Measurements from ENCODE around the gene OR5K3. TPM values are rescaled to one million over a fixed set of nuclear protein-coding genes. Genes with fewer than 3 reads are reported as not detected.
"Not testable (repeated sequence)": the region's sequence is repeated elsewhere in the genome, so short reads cannot be mapped to it uniquely, and the experiment has no call there.

Gene OR5K3
- not detected for total RNA-seq
- long read RNA-seq, result 0 reads

- DNase-seq (no peak), ATAC-seq (no peak)
- intact Hi-C loops (cut with micrococcal nuclease), result no loop called here
These were observed at the start of gene OR5K3 for GRCh38 chr3:98390366-98390765. Gene OR5K3 (plus strand): TSS chr3:98390666. CDS start chr3:98390666, 0 bp downstream.

DNA sequence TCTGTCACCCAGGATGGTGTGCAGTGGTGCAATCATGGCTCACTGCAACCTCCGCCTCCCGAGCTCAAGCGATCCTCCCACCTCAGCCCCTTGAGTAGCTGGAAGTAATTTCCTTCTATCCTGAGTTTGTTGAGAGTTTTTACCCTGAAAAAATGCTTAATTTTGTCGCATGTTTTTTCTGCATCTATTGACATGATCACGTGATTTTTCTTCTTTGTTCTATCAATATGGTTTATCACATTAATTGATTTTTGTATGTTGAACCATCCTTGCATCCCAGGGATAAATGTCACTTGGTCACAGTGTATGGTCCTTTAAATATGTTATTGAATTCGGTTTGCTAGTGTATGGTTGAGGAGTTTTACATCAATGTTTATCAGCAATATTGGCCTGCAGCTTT is 48.7 kb upstream of the OR5K3 start:
- DNase-seq, result no peak
- intact Hi-C loops (cut with micrococcal nuclease), result no loop called here
- no peak for ATAC-seq

DNA sequence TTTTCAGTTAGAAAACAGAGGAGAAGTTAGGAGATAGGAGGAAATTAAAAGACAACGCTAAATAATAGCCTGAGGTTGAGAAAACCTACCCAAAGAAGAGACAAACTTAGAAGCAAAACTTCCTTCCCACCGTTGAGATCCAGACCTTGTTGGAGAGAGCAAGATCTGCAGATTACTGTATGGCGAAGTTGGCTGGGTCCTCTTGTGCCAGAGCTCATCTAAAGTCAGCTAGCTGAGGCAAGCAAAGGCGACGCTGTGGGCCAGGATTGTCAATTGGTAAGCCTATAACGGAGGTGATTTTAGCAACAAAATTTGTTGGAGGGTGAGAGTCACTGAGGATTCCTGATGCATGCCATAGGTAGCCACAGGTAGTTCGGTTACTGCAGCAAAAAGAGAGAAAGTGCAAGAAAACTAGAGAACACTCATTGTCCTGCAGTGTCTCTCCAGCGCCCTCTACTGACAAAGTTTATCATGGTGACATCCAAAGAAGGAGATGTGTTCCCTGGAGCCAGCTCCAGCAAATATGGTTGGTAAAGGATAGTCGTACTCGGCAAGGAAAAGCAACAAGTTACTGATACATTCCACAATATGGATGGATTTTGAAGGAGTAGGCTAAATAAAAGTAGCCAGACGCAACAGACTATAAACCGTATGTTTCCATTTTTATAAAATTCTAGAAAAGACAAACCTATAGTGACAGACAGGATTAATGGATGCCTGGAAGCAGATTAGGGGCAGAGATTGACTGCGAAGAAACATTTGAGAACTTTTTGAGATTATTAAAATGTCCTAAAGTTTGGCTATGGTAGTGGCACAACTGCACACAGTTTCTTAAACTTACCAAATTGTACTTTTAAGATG is 46.6 kb upstream of the OR5K3 start:
- ATAC-seq (no peak), DNase-seq (no peak)

DNA sequence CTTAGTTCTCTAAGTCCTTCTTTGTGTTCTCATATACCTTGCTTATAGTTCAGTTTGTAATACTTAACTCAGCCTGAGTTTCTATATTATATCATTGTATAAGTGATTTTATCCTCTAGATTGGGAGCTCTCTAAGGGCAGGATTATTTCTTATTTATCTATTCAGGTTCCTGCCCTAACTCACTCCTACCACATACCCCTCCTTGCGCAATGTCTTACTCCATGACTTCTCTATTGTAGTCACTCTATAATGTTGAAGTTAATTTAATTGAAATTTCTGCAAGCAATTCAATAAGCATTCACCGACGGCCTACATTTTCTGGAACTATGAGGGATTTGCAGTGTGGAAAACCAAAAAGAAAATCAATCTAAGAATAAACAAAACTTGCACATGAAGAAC is 40.4 kb upstream of the OR5K3 start:
- DNase-seq (no peak), ATAC-seq (no peak)
- intact Hi-C loops (cut with micrococcal nuclease), result no loop called here

More for the DNA sequence above, 46.6 kb upstream of the OR5K3 start:
- intact Hi-C loops (cut with micrococcal nuclease), result no loop called here

GRCh38 chr3:98353554-98353953 is 36.9 kb upstream of the OR5K3 start, which contains the start of gene OR5K4:
Gene OR5K4 (plus strand): TSS chr3:98353854. CDS start chr3:98353854, 0 bp downstream.
- no peak for DNase-seq
- no peak for ATAC-seq
- intact Hi-C loops (cut with micrococcal nuclease), result no loop called here

GRCh38 chr3:98359250-98359649 is 31.2 kb upstream of the OR5K3 start:
- intact Hi-C loops (cut with micrococcal nuclease), result no loop called here
- ATAC-seq (no peak), DNase-seq (no peak)

GRCh38 chr3:98359993-98360675 is 30.3 kb upstream of the OR5K3 start:
- ATAC-seq (no peak), DNase-seq (no peak)
- intact Hi-C loops (cut with micrococcal nuclease), result no loop called here

DNA sequence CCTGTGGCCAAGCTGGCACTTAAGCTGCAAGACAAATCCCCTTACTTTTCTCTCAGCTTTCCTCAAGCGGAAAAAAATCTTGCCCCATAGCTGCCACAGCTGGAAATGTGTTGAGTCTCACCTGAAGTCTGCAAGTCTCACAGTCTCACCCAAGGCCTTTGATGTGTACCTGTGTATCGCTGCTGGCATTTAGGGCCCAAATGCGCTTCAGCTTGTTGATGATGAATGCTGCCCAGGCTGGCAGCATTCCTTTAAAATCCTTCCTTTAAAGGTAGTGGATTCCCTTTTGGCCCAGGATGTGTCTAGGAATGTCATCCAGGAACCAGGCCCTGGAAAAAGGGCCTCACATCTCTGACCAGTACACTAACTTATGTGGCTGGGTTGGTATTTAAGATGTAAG is 29.8 kb upstream of the OR5K3 start:
- no peak for ATAC-seq
- intact Hi-C loops (cut with micrococcal nuclease), result no loop called here
- DNase-seq, result no peak

- no peak for ATAC-seq
- no peak for DNase-seq
- intact Hi-C loops (cut with micrococcal nuclease), result no loop called here
These were observed 29.2 kb upstream of the OR5K3 start for GRCh38 chr3:98361289-98361688.

DNA sequence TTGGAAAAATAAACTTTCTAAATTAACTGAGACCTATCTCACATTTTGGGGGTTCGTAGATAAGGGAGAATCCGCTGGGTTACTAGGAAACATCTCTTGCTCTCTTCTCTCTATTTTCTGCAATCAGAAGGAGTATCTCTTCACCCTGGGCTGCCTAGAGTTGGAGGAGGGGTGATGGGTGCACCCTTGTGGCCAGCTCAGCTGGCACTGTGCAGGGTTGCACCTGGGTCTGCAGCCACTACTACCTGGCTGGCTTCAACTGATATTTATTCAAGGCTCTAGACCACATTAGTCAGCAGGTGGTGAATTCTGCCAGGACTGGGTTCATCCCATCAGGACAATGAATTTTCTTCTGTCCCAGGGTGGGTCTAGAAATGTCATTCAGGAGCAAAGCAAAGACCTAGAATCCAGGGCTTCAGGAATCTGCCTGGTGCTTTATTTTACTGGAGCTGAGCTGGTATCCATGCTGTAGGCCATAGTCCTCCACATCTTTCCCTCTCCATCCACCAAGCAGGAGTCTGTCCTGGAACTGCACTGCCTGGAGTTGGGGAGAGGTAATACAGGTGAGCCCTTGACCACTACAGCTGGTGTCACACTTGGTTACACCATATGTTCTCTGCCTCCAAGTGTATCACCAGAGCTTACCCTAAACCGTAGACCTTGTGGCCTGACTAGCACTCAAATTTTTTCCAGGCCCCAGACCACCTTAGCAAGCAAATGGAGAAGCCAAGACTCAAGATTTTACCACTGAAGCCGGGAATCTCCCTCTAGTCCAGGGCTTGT is 22.8 kb upstream of the OR5K3 start:
- intact Hi-C loops (cut with micrococcal nuclease), result no loop called here
- ATAC-seq (no peak), DNase-seq (no peak)

GRCh38 chr3:98371186-98371585 is 19.3 kb upstream of the OR5K3 start:
- no peak for DNase-seq
- intact Hi-C loops (cut with micrococcal nuclease), result no loop called here
- ATAC-seq, result no peak

GRCh38 chr3:98371853-98372252 is 18.6 kb upstream of the OR5K3 start:
- no peak for ATAC-seq
- intact Hi-C loops (cut with micrococcal nuclease), result no loop called here
- DNase-seq, result no peak

DNA sequence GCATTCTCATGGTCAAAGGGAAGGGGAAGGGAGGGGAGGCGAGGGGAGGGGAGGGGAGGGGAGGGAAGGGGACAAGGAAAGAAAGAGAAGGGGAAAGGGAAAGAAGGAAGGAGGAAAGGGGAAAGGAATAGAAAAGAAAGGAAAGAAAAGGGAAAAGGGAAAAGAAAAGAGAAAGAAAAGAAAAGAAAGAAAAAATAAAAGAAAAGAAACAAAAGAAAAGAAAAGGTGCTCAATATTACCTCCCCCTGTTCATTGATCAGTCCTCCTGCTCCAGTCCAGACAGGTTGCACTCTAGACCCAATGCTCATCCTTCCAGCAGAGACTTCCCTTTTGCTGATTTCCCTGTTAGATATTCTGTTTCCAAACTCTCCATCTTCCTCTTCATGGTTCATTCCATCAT is 18.0 kb upstream of the OR5K3 start:
- ATAC-seq, result no peak
- intact Hi-C loops (cut with micrococcal nuclease), result no loop called here

GRCh38 chr3:98376631-98377030 is 13.8 kb upstream of the OR5K3 start:
- intact Hi-C loops (cut with micrococcal nuclease), result no loop called here
- ATAC-seq (no peak), DNase-seq (no peak)

More for the DNA sequence above, 18.0 kb upstream of the OR5K3 start:
- DNase-seq, result no peak

GRCh38 chr3:98388147-98388546 is 2.3 kb upstream of the OR5K3 start:
- intact Hi-C loops (cut with micrococcal nuclease), result no loop called here
- ATAC-seq, result no peak

DNA sequence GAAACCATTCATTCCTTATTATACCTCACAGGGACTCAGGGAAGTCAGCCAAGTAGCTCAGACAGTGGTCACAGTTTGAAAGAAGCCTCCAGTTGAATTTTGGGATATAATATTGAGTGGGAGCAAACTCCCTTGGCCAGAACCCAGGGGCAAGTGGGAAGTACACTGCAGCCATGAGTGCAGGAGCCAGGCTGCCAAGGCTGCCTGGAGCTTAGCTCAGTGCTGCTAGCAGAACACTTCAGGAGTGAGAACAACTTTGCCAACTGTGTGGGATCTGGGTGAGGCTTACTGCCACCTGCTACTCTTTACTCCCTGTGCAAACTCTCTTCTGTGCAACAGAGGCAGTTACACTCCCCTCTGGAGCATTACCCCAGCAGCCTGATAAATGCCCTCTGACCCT is 4.6 kb downstream of the OR5K3 start:
- intact Hi-C loops (cut with micrococcal nuclease), result no loop called here
- DNase-seq, result no peak
- ATAC-seq, result no peak

More at GRCh38 chr3:98388147-98388546, 2.3 kb upstream of the OR5K3 start:
- DNase-seq, result no peak

- ATAC-seq; DNase-seq; intact Hi-C loops (cut with micrococcal nuclease): not testable (repeated sequence)
These were observed 6.0 kb downstream of the OR5K3 start for GRCh38 chr3:98396482-98396881.

DNA sequence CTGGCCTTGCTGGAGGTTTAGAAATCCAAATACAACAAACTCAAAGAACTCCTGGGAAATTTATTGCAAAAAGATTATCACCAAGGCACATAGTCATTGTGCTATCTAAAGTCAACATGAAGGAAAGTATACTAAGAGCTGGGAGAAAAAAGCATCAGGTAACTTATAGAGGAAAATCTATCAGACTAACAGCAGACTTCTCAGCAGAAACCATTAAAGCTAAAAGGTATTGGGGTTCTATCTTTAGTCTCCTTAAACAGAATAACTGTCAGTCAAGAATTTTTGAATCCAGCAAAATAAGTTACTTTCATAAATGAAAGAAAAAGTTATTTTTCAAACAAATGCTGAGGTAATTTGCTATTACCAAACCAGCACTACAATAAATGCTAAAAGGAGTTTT is 8.0 kb downstream of the OR5K3 start:
- intact Hi-C loops (cut with micrococcal nuclease), result no loop called here
- ATAC-seq (no peak), DNase-seq (no peak)

DNA sequence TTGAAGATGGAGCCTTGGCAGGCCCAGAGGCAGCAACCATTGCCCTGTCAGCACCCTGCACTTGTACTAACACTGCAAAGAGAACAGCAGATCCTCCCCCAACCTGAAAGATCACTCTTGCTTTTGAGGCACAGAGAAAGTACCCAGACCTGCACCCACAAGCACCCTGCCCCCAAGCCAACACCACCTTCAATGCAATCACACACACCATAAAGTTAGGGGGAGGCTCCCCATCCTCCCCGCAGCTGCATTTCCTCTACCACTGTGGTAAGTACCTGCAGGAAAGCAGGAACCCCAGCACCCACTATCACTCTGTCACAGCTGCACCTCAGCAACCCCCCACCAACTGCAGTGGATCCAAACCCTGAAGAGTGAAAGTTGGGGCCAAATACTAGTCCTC is 12.0 kb downstream of the OR5K3 start:
- no peak for ATAC-seq
- intact Hi-C loops (cut with micrococcal nuclease), result no loop called here
- no peak for DNase-seq

DNA sequence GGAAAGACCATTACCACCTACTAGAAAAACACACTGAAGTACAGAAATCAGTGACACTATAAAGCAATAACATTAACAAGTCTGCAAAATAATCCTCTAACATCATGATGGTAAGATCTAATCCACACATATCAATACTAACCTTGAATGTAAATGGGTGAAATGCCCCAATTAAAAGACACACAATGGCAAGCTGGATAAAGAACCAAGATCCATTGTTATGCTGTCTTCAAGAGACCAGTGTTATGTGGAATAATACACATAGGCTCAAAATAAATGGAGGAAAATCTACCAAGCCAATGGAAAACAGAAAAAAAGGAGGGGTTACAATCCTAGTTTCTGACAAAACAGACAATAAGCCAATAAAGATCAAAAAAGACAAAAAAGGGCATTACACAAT is 13.5 kb downstream of the OR5K3 start:
- intact Hi-C loops (cut with micrococcal nuclease), result no loop called here
- DNase-seq, result no peak
- ATAC-seq, result no peak
